Activated CD4-positive, alpha-beta T cell treated with anti-CD3 and anti-CD28 coated beads for 1 hour (primary cell): ENCODE measurements around the gene HNRNPA1.
"Not testable (repeated sequence)": the region's sequence is repeated elsewhere in the genome, so short reads cannot be mapped to it uniquely, and the experiment has no call there.

Experiments used
- DNase-seq: peaks from one replicate; pipeline ENCODE4 v3.0.0-alpha.2; 2020

Gene HNRNPA1

DNA sequence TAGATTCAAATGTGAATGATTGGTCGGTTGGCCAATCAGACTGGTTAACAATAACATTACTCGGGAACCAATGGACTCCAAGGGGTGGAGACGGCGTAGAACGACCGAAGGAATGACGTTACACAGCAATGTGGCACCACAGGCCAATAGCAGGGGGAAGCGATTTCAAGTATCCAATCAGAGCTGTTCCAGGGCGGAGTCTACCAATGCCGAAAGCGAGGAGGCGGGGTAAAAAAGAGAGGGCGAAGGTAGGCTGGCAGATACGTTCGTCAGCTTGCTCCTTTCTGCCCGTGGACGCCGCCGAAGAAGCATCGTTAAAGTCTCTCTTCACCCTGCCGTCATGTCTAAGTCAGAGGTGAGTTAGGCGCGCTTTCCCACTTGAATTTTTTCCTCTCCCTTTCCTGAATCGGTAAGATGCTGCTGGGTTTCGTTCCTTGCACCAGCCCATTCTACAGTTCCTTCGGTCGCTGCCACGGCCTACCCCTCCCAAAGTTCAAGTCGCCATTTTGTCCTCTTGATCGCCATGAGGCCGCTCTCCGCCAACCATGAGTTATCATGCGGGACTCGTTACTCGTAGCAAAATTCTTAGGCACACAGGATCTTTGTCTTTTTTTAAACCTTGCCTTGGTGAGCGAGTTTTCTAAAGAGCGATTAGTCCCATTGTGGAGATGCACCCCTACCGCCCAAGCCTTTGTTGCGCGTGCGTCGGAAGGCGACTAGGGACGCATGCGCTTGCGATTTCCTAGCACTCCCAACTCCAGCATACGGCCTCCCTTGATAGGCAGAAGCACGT lies at the start of gene HNRNPA1:
Gene HNRNPA1, plus strand, starts transcription at position 259 of the 793 bp plus-strand sequence. Its CDS starts 82 bp downstream, at position 341.
- peak; percentile 91 for DNase-seq

- DNase-seq, result not testable (repeated sequence)
Measured at GRCh38 chr12:54231269-54231668, 49.3 kb upstream of the HNRNPA1 start.

GRCh38 chr12:54232790-54233189 lies 47.7 kb upstream of the HNRNPA1 start:
- no peak for DNase-seq

- no peak for DNase-seq
Measured at GRCh38 chr12:54238531-54238930, 42.0 kb upstream of the HNRNPA1 start.

- DNase-seq, result no peak
Measured at GRCh38 chr12:54239620-54240019, 40.9 kb upstream of the HNRNPA1 start.

- no peak for DNase-seq
Measured at GRCh38 chr12:54240129-54240528, 40.4 kb upstream of the HNRNPA1 start.

DNA sequence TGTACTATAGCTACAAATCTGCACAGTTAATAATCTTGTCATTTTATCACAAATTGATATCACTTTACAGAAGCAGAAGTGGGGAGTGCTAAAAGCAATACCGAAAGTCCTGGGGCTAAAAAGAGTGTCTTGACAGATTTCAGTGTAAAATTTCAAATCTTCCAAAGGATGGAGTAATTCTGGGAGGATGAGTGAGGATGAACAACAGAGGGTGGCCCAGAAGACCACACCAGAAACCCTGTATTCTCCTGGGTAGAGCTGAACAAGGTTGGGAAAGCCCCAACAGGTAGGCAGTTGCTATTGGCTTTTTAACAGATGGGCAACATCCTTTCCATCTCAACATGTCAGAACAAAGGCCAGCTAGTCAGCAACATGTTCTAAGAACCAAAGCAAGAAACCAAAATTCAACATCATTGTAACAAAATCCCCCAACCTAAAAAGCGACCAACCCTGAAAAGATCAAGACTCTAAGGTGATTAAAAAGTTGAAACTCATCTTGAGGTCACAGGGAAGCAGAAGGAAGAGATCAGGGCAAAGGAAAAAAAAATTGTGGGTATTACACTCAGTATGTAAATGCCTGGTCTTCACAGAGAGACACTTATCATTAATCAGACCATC lies 39.4 kb upstream of the HNRNPA1 start:
- DNase-seq, result no peak

DNA sequence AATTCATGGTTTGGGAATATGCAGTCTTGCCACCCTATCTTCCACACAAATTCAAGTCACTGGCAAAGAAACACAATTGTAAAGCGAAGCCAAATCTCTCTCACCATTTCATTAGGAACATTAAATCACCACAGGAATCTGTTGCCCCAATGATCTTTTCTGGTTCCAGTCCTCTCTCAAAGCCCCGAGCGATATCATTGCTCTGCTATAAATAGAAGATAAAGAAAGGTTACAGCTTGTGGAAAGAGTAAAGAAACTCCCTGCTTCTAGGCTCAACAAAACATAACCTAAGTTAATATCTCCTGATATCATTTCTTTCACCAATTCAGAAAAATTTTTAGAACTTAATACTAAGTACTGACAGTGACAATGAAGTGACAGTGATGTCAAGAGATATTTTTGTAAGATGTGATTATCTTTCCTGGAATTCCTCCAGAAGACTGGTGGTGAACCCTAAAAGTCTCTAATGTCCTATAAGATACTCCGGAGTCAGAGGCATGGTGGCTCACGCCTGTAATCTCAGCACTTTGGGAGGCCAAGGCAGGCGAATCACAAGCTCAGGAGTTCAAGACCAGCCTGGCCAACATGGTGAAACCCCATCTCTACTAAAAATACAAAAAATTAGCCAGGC lies 34.4 kb upstream of the HNRNPA1 start:
- DNase-seq, result no peak

DNA sequence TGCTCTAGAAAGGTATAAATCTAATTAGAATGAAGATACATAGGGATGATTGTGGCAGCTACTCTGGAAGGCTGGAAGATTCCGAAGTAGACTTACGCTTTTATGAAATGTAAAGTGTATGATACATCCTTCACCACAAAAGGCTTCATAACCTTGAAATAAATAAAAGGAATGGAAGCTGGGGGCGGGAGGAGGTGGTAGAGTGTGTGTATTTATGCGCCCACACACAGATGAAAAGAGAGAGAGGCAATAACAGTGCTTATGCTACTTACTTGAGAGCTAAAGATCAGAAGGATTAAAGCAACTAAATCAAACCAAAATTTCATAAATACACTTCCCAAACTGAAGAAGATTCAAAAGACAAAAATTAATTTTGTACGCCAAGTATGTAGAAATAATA lies 31.0 kb upstream of the HNRNPA1 start:
- DNase-seq, result no peak

DNA sequence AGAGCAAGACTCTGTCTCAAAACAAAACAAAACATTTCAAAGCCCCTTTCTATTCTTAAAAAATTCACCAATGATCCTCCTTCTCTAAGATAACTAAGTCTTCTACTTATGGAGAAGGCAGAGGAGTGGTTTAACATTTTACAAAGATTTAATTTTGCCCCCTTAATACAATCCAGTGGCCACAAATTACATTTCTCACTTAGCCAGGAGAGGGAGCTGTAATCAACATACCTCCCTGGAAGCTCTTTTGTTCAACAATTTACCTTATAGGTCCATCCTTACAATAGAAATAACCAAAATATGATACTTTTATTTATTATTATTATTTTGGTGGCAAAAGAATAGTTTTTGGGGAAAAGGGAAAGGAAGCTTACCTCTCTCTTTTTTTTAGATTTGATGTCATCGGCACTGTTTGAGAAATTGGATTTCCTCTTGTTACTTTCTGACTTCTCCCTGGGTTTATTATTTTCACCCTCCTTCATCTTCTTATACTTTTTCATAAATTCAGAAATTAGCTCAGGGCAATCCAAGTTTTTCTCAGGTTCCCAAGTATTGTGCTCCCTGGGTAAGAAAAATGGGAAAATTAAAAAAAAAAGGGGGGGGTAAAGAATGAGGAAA lies 28.8 kb upstream of the HNRNPA1 start:
- DNase-seq, result no peak

- no peak for DNase-seq
Measured at GRCh38 chr12:54253240-54253639, 27.3 kb upstream of the HNRNPA1 start.

- no peak for DNase-seq
Measured at GRCh38 chr12:54257332-54257731, 23.2 kb upstream of the HNRNPA1 start.

- DNase-seq, result no peak
Measured at GRCh38 chr12:54258201-54258681, 22.3 kb upstream of the HNRNPA1 start.

- DNase-seq, result peak; percentile 20
Measured at GRCh38 chr12:54259194-54260011, 21.1 kb upstream of the HNRNPA1 start.

DNA sequence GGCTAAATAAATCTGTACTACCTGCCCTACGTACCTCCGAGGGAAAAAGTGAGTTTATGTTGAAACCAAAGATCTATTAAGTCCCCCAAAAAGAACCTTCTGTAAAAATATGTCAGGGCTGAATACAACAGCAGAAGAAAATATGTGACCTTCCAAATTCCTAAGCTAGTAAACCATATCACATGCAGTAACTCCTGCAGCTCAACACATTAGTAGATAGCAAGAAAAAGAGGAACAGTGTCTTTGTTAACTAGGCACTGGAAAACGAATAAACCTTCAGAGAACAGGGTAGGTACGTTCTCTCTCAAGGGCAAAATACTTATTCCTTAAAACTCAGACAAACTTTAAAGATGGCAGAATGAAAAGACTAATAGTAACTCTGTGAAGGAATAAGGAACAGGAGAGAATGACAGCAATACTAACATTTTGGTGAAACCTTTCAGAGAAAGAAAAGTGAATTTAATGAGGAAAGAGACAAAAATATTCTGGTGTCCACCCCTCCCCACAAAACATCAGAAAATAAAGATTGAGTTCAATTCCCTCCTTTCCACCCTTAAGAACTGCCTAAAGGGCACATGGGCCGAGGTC lies 18.6 kb upstream of the HNRNPA1 start:
- no peak for DNase-seq

- no peak for DNase-seq
Measured at GRCh38 chr12:54262403-54262925, 18.1 kb upstream of the HNRNPA1 start.

- no peak for DNase-seq
Measured at GRCh38 chr12:54265364-54265812, 15.1 kb upstream of the HNRNPA1 start.

DNA sequence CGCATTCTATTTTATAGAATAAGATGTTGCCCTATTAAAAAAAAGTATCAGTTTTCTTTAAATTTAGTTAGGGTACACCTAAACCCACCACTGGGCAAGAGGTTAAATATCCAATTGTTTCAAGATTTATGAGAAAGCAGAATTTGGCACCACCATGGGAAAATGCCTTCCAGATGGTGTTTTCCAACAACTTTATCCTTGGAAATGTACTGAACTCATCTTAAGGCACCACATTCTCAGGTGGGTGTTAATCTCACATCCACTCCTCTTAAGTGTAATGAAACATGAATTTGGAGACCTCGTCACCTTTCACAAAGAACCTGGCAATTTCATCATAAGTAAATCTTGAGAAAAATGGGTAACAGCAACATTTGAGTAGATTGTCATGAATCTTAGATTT lies 13.7 kb upstream of the HNRNPA1 start:
- DNase-seq, result no peak

- no peak for DNase-seq
Measured at GRCh38 chr12:54270345-54270744, 10.2 kb upstream of the HNRNPA1 start.

- DNase-seq, result no peak
Measured at GRCh38 chr12:54272214-54272613, 8.3 kb upstream of the HNRNPA1 start.

- DNase-seq, result no peak
Measured at GRCh38 chr12:54273981-54274380, 6.5 kb upstream of the HNRNPA1 start.

GRCh38 chr12:54276368-54276767 lies 4.2 kb upstream of the HNRNPA1 start:
- DNase-seq, result no peak
